Measurements from ENCODE around the gene CTIF. TPM values are rescaled to one million over a fixed set of nuclear protein-coding genes. Genes with fewer than 3 reads are reported as not detected.

Gene CTIF
- total RNA-seq, 1 donor, result 86.4 TPM

DNA sequence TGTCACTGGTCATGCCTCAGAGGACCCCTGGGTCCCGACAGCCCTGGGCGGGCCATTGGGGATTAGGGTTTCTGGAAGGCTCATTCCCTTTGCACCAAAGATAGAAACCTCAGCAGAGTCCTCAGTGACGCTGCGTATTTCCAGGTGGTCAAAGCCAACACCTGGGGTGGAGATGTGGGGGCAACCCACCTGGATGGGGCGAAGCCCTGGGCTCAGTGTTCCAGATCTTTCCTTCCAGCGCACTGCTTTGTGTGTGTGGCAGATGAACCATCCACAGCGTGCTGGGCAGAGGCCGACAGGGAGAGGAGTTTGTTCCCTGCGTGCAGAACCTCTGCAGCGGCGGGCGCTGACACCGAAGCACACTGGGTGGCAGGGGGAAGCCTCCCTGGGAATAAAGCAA lies 143.9 kb downstream of the CTIF start:
- no peak for DNase-seq (ENCODE audit: low read depth)
- no peak overlapping the region for H3K4me3 ChIP-seq (ENCODE audit: low read depth, low read length)
- TF ChIP-seq, protein P1, sequence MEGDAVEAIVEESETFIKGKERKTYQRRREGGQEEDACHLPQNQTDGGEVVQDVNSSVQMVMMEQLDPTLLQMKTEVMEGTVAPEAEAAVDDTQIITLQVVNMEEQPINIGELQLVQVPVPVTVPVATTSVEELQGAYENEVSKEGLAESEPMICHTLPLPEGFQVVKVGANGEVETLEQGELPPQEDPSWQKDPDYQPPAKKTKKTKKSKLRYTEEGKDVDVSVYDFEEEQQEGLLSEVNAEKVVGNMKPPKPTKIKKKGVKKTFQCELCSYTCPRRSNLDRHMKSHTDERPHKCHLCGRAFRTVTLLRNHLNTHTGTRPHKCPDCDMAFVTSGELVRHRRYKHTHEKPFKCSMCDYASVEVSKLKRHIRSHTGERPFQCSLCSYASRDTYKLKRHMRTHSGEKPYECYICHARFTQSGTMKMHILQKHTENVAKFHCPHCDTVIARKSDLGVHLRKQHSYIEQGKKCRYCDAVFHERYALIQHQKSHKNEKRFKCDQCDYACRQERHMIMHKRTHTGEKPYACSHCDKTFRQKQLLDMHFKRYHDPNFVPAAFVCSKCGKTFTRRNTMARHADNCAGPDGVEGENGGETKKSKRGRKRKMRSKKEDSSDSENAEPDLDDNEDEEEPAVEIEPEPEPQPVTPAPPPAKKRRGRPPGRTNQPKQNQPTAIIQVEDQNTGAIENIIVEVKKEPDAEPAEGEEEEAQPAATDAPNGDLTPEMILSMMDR (IDR thresholded peaks at IDR 0.05; ENCODE audit: insufficient read depth, low read depth, low read length), result no peak

DNA sequence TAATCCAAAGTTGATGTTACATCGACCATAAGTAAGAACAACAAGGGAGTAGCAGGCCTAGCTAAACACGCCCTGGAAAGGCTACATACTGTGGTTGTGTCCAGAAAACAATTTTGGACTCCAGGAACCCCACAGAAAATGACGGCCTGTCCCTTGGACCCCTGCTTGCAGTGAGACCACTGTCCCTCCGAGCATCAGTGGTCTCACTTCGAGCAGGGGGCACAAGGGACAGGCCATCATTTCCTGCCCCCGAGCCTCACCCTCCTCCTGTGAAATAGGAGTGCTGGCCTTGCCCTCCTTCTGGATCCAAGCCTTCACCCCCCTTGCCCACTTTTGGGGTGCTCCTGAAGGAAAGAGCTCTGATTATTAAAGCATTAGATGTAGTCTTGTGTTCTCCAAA lies 144.4 kb downstream of the CTIF start:
- no peak overlapping the region for H3K4me3 ChIP-seq (ENCODE audit: low read depth, low read length)
- TF ChIP-seq, protein P1 (IDR thresholded peaks at IDR 0.05; ENCODE audit: insufficient read depth, low read depth, low read length), result no peak
- no peak for DNase-seq (ENCODE audit: low read depth)

DNA sequence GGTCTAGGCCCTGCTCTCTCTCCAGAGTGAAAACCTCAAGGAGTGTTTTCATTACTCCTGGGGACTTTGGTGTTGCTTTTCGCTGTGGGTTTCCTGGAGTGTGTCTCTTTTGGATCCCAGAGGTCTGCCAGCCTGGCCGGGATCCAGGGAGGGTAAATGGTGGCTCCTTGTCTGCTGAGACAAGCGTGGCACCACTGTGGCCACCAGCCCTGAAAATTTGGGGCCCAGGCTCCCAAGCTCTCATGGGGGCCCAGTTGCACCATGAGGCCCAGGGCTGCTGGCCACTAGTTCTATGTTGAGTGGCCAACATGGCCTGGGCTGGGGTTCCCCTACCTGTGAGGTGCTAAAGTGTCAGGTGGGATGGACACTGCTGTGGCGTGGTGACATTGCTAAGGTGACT lies 144.8 kb downstream of the CTIF start:
- no peak for DNase-seq (ENCODE audit: low read depth)

DNA sequence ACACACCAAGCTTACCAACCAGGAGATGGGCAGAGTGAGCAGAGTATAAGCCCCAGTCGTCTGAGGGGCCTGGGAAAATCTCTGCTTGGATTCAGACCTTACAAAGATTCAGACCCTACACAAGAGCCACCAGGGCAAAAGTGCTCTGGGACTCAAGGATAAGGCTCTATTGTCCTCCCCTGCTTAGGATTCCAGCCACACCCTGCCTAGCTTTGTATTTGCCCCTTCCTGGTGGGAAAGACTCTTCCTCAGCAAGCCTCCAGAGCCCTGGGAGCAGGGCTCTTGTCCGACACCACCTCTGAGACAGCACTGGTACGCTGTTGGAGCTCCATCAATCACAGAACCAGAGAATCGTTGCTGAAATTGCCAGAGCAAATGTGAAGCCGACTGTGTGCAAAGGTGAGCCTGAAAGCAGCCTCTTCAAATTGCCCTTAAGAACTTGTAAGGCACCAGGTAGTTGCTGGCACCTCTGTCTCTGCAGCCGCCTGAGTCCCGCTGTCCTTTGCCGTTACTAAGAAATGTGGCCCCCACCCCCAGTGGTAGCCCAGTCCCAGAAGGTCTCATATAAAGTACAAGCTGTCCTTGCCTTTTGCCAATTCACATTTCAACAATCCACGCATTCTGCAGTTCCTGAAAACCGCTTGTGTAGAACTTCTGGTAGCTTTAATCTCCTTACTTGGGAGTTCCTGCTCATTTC lies 148.7 kb downstream of the CTIF start:
- H3K4me3 ChIP-seq (ENCODE audit: low read depth, low read length), result no peak overlapping the region
- TF ChIP-seq, protein P1 (IDR thresholded peaks at IDR 0.05; ENCODE audit: insufficient read depth, low read depth, low read length), result no peak
- DNase-seq (ENCODE audit: low read depth), result no peak

More for the DNA sequence above, 144.8 kb downstream of the CTIF start:
- TF ChIP-seq, protein P1 (IDR thresholded peaks at IDR 0.05; ENCODE audit: insufficient read depth, low read depth, low read length), result no peak
- no peak overlapping the region for H3K4me3 ChIP-seq (ENCODE audit: low read depth, low read length)

DNA sequence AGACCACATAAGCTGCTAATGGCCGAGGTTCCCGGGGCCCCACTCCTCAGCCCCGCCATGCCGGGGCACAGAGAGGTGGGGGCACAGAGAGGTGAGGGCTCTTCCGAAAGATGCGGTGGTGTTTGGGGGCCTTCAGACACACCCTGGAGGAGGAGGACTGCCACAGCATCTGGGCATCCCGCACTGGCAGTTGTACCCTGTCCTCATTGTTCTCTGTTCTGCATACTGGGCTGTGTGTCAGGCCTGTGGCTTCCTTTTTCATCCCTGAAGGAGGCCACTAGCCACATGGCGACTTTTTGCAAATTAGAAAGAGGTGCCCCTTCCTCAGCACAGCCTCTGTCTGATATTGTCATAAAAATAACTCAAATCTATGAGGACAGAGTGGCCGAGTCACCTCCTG lies 150.1 kb downstream of the CTIF start:
- no peak for DNase-seq (ENCODE audit: low read depth)
- TF ChIP-seq, protein P1 (IDR thresholded peaks at IDR 0.05; ENCODE audit: insufficient read depth, low read depth, low read length), result no peak
- no peak overlapping the region for H3K4me3 ChIP-seq (ENCODE audit: low read depth, low read length)

DNA sequence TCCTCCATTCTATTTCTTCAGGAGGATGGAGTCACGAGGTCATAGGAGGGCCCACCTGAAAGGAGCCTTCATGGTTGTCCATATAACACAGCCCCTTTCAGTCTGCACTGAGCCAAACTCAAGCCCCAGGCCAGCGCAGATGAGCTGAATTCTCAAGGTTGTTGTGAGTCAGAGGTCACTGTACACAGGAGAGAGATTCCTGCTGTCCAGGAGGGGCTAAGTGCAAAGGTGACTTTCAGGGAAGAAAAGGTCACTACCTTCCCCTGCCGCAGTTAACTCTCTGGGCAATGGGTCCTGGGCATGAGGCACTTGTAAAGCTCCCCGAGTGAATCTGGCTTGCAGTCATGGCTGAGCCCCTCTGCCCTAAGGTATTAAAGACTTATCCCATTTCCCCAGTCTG lies 150.7 kb downstream of the CTIF start:
- no peak overlapping the region for H3K4me3 ChIP-seq (ENCODE audit: low read depth, low read length)
- no peak for DNase-seq (ENCODE audit: low read depth)
- TF ChIP-seq, protein P1 (IDR thresholded peaks at IDR 0.05; ENCODE audit: insufficient read depth, low read depth, low read length), result no peak

DNA sequence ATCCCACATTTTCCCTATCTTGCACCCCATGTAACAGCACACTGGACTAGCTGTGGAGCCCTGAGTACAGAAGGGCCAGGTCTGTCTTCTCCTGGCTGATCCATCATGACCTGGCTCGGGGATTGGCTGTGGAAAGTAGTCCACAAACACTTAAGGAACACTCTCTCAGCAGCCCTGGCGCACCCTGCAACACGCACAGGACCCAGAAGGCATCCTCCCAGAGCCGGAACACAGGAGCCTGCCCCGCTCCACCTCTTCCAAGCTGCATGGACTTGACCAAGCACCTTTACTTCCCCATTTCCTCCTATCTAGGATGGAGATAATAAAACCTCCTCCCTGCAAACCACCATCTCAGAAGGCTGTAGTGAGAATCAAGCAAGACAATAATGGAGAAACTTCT lies 151.7 kb downstream of the CTIF start:
- H3K4me3 ChIP-seq (ENCODE audit: low read depth, low read length), result no peak overlapping the region
- DNase-seq (ENCODE audit: low read depth), result no peak
- TF ChIP-seq, protein P1 (IDR thresholded peaks at IDR 0.05; ENCODE audit: insufficient read depth, low read depth, low read length), result no peak

All from fibroblast of villous mesenchyme (primary cell).